ENCODE results near the gene FAM171A1.
A peak's percentile ranks its signal among the peaks of the same experiment; 100 is the strongest.
"Not testable (repeated sequence)": the region's sequence is repeated elsewhere in the genome, so short reads cannot be mapped to it uniquely, and the experiment has no call there.

The FAM171A1 gene

DNA sequence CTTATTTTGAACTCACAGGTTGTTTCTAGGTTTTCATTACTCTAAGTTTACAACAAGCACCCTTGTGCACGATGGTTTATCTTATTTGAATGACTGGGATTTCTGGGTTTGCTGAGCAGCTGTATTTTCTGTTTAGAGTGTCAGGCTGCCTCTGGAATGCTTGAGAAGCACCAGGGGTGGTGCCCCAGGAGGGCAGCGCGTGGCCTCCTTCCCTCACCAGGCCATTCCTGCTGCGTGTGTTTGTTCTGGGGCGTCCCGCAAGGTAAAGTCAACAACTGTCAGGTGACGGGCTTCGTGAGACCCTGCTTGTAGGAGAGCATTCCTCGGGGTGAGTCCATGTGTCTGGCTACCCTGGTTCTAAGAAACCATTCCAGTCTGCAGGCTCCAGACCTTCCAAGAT lies 54.9 kb downstream of the FAM171A1 start:
- no peak for DNase-seq

DNA sequence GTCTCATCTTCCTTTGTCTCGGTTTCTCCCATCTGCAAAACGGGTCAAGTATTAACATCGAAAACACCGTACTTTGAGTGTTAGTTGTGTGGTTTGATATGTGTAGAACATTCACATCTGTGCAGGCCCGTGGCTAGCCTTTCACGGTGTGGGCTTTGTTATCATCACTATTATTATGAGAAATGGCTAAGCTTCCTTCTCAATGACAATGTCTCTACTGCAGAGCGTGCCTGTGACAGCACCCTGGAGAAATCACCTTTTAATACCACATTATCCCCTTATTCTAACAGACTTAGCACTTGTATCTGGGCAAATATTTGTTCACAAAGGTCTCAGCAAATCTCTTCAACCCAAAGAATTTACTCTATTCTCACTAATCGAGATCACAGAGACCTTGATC lies 55.8 kb downstream of the FAM171A1 start:
- no peak for DNase-seq

DNA sequence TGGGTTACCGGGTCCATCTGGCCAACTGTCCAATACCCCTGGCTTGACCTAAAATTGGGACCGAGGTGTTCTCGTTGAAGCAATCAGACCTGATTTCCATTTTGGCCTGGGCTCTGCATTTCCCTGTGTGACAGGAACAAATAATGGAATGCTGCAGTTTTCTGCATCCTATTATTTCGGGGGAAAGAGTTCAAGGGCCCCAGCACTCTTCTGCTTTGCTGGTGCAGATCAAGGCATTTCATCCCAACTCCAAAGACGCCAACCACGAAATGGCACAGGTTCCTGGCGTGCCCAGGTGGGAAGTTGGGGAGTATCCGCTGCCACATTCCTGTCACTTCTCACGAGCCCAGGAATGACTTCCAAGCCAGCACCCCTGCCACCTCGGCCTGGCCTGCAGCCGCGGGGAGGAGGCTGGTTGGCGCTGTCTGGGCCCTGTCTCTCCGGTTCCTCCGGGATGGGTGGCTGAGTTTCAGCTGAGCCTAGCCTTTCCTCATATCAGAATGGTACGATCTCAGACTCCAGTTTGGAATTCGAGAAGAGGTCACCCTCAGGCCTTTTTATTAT lies 56.5 kb downstream of the FAM171A1 start:
- DNase-seq, result peak in 2 of 14 donors; percentile 41 to 85

DNA sequence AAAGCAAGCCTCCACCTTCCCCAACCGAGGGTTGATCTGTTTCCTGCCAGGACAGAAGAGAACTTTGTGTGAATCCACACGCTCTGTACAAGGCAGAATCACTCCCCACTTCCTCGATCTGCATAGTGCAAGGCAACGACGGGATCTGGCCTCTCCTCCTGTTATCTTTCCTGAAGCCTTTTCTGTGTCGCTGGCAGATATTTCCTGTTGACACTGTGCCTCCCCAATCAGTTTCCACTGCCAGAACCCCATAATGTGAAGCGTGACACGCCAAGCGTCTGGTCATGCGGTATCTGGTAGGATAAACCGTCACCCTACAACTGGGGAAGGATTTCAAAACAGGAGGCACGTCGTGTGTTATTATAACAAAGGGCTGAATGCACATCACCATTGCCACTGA lies 57.2 kb downstream of the FAM171A1 start:
- DNase-seq, result peak in 12 of 14 donors; percentile 32 to 84 (median 58)

DNA sequence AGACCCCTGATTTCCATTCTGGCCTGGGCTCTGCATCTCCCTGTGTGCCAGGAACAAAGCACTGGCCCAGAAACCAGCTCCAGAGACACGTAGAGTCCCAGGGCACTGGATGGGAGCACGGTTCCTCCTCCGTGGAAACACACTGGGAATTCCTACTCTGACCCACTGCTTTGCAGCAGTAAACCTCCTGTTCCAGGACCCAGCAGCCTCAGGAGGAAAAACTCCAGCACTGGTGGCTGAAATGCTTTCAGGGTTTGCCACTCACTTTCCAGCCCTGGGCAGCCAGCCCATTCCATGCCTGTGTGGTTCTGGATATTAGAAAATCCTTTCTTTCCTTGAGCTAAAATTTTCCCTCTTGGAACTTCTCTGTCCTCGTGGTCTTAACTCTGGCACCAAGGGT lies 58.0 kb downstream of the FAM171A1 start:
- peak in 10 of 14 donors; percentile 23 to 70 (median 62) for DNase-seq

DNA sequence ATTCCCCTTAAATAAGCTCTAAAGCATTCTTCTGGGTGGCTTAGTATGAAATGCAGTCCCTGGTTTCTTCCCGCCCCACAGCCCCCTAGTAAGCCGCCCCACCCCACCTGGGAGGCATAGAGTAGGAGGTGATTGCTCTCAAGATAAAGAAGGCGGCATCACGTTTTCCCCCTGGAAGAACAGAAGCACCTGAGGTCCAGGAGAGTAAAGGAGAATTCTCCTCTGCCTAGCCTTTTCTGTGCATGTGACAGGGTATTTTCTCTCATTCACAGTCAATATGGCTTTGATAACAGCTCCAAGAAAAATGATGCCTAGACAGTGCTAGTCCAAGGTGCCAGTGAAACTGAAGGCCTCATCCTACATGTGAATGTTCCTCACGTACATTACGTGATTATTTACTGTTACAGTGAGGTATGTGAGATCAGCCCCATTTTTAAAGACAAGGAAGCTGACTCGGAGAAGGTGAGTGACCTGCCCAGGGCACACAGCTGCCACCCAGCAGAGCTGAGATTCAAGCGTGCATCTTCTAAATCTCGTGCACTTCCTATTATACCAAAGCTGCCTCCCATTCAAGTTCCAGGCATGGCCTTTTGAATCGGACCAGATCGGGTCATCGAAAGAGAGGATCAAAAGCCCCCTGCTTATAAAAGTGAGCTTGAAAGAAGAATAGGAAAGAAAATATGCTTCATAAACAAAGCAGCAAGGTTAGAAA lies 59.4 kb downstream of the FAM171A1 start:
- DNase-seq, result no peak

DNA sequence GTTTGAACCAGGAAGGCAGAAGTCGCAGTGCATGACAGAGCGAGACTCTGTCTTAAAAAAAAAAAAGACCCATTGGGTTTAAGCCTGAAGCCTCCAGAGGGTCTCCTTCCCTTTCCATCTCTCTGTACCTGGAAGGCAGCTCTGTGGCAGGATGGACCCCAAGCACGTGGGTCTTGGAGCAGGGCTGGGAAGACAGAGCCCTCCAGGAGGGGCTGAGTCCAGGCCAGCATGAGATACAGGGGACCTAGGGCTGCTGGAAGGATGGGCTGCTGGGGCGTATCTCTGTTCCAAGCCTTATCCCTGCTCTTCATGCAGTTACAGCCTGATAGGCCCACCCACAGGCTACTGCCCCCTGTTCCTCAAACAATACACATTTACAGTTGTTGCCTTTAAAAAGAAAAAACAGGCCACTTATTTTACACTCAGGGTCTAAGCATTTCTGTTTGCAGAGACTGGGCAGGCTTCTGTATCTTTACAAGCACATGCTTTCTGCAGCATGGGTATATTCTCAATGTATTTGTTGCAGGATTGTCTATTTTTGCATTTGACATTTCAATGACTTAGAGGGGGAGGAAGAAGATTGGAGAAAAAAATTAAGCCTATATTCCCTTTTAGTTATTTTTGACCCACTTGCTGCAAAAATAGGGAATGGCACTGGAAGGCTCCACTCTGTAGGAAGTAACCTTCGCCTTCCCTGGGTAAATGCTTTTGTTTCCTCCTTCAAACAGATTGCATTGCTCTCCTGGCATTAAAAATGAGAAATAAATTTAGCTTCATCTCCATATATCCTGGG lies 60.1 kb downstream of the FAM171A1 start:
- DNase-seq, result no peak

DNA sequence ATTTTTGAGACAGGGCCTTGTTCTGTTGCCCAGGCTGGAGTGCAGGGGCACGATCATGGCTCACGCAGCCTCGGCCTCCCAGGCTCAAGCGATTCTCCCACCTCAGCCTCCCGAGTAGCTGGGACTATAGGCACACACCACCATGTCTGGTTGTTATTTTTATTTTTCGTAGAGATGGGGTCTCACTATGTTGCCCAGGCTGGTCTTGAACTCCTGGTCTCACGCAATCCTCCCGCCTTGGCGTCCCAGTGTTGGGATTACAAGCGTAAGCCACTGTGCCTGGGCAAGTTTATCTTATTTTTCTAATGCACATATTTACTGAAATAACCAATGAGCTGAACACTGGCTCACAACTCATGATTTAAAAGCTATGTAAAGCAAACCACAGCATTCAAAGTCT lies 61.9 kb downstream of the FAM171A1 start:
- DNase-seq, result no peak

DNA sequence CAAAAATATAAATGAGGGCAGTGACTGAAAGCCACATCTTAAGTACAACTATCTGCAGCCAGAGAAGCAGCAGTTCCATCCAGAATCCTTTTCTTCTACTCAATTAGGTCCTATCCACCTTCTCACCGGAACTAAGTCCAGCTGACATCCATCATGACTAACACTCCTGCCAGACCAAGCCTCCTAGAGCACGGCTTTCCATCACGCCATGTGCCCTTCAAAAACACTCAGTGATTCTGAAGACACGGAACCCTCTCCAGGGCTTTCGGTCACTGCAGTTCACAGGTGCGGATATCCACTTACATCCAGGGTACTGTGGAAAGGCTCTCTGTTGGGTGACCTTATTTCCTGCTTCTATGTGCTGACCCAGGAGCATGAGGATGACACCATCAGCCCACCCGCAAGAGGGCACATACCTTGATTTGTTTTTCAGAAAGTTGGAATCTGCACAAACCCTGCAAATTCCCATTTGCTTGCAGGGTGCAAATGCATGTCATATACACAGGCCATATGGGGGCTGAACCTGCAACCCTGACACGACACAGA lies 64.3 kb downstream of the FAM171A1 start:
- no peak for DNase-seq

DNA sequence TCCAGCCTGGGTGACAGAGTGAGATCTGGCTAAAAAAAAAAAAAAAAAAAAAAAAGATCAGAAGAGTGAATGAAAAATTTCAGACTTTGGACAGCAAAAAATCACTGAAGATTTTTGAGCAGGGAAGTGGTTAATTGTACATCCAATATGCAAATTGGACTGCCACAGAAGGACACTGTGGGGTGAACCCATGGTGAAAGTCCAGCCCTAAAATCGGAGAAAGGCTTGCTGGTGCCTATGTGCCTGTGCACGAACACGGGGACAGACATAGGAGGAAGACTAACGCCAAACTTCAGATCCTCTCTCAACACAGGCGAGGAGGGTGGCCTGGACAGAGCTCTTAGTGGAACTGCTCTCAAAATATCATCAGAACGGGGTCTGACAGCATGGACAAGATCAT lies 65.5 kb downstream of the FAM171A1 start:
- no peak for DNase-seq

DNA sequence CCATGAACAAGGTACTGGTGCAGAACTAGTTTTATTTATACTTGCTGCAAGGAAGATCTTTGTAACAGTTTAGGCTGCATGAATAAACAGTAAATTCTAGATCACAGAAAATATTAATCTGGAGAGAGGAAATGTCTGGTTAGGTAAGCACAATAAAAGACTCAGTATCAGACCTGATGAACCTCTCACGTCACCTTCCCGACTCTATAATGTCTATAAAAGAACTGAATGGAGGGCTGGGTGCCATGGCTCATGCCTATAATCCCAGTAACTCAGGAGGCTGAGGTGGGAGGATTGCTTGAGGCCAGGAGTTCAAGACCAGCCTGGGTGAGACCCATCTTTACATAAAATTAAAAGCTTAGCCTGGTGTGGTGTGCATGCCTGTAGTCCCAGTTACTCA lies 65.9 kb downstream of the FAM171A1 start:
- no peak for DNase-seq

DNA sequence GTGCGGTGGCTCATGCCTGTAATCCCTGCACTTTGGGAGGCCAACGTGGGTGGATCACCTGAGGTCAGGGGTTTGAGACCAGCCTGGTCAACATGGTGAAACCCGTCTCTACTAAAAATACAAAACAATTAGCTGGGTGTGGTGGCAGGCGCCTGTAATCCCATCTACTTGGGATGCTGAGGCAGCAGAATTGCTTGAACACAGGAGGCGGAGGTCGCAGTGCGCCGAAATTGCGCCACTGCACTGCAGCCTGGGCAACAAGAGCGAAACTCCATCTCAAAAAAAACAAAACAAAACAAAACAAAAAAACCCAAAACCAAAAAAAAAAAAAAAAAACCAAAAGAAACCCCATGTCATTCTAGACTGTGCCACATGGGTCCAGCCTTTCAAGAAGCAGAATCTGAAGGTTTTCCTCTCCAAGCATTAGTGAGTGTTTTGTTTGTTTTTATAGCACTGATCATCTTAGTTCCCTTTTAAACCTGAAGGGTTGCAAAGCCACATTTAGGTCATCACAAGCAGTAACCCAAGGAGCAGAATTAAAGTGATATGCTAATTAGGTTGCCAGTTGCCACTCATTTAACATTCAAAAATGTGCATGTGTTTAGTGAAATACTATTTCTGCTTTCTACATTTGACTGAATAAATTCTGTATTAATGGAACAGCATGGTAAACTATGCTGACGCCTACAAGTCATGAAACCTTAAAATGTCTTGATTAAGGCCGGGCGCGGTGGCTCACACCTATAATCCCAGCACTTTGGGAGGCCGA lies 68.7 kb downstream of the FAM171A1 start:
- DNase-seq, result not testable (repeated sequence)

DNA sequence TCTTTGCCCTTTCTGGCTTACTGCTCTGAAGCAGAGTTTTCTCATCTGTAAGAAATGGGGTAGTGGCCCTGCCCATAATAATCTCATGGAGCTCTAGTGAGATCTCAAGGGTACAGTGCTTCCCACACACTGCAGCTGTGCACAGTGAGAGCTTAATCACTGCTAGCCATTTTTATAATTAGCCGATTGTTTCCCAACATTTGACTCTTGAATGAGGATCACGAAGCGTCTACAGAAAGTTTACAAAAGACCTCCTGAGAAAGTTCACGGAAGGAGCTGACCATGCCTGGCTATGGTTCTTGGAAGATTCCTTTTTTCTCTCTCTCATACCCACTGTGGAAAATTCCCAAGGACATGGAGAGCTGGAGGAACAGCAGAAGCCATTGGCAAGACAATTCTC lies 70.4 kb downstream of the FAM171A1 start:
- no peak for DNase-seq

DNA sequence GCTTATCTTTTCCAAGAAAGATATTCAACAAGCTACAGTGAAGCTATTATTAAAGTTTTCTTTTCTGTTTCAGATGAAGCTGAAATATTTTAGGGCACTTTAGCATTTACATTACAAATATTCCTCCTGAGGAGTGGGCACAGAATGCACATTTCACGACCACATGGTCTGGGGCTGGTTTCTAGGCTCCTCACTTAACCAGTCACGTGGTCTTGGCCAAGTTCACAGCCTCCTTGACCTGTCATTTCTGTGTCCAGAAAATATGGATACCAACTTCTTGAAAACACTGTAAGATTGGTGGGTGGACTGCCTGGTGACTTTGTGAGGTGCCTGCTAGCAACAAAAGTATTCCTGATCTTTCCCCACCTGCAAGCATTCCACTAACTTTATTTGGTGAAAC lies 70.9 kb downstream of the FAM171A1 start:
- DNase-seq, result no peak

DNA sequence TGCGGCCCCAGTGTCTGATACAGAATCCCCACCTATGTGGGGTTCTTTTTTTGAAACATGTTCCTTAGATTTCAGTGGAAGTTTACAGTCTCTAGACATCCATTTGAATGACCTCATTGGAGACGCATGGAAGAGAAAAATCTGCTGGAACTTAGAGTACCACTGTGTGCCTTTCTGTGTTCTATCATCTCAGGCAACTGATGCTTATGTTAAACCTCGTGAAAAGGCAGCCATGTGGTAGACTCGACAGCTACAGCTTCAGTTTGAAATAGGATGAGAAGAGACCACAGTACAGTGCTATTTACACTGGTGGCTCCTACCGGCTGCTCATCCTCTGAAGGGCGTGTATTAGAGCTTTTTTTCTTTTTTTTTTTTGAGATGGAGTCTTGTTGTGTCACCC lies 74.4 kb downstream of the FAM171A1 start:
- DNase-seq, result no peak

DNA sequence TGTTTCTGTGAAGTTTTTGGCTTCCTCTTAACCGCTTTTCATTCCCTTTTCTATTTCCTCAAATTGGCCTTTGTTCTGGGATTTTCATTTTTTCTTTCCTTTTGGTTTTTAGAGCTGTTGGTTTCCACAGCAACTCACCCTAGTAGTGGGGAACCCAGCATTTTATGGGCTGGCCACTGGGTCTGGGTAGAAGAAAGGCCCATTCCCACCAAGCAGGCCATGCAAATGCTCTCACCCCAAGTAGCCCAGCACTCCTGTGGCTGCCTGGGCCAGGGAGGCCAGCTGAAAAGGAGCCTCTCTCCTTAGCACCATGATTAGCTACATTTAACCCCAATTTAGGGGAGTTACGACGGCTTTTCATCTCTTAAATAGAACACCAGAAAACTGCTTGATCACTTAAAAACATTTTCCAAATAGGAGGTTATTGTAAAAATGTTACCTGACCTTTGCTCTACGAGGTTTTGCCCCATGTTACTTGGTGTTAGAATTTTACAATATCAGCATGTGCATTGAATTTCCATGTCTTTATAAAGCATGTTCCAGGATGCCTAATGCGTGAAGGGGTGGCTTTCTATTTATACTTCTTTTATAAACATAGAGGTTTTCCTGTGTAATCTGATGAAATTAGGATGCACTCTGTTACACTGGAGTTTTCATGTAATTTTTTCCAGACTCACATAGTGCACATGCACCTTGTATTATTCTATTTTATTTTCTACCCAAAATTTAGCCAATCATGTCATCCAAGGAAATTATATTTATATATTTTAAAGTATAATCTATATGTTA lies 75.4 kb downstream of the FAM171A1 start:
- DNase-seq, result peak in 2 of 14 donors; percentile 13 to 23

DNA sequence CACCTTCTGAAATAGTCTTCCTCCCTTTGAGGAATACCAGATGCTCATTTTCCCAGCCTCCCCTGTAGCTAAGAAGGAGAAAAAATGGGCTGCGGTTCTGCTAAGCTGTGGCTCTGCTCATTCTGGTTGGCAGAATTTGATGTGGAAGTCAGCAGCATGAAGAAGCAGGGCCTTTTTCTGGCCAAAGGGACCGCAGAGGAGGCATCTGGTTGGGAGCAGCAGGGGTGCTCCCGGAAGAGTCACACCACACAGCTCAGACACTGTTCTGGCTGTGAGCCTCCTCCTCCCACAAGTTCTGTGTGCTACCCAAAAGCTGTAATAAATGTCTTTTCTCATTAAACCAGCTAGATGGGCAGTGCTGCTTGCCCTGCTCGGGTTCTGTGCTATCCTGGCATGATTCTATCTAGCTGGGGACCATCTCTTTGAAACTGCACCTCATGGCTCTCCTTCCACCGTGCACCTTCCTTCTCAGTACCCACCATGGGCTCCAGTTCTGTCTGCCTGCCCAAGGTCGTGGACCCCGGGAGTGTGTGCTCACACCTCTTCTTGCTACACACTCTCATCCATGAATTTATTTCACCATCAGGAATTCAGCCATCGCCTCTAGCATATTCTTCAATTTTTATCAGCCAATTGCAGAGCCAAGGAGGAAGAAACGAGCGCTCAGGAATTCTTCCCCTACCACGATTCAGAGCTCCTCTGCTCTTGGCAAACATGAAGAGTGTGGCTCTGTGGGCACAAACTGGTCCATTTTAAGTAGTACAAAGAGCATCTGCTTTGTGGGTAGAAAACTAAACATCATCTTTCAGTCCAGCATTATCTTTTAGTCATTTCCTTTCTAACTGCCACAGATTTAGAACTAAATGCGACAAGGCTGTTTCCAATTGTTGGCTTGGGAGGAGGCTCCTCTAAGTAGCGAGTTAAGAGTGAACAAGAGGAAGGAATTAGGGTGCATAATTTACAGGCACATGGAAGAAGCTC lies 76.9 kb downstream of the FAM171A1 start:
- DNase-seq, result peak in 9 of 14 donors; percentile 32 to 70 (median 53)

DNA sequence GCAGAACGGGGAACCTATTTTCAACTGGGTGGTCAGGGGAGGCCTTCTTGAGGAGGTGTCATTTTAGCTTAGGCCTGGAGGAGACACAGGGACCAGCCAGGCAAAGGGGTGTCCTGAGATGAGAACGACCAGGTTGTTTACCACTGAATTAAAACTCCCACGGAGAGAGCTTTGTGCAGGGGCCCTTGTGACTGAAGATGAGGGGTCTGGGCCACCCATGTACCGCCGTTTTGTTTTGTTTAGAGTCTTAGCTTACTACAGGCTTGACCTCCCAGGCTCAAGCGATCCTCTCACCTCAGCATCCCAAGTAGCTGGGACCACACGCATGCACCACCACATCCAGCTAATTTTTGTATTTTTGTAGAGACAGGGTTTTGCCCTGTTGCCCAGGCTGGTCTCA lies 80.4 kb downstream of the FAM171A1 start:
- DNase-seq, result no peak

DNA sequence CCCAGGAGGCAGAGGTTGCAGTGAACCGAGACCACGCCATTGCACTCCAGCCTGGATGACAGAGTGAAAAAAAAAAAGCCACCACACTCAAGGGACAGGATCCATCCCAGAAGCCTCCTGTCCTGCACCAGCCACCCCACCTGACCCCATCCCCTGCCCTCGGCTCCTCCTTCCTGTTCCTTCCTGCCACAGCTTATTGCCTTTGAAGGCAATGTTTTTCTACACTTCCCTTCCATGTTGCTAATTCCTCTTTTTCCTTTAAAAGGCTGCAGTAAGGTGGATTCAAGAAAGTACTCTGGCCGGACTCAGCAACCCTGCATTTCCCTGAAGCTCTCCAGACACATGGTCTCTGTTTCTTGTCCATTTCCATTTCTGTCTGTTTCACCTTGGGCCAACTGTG lies 80.9 kb downstream of the FAM171A1 start:
- DNase-seq, result no peak

DNA sequence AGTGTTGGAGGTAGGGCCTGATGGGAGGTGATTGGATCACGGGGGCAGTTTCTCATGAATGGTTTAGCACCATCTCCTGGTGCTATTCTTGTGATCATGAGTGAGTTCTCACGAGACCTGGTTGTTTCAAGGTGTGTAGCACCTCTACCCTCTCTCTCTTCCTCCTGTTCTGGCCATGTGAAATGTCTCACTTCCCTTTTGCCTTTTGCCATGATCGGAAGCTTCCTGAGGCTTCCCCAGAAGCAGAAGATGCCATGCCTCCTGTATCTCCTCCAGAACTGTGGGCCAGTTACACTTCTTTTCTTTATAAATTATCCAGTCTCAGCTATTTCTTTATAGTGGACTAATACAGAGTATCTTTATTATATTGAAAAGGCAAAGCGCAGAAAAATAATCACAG lies 90.1 kb downstream of the FAM171A1 start:
- no peak for DNase-seq

DNA sequence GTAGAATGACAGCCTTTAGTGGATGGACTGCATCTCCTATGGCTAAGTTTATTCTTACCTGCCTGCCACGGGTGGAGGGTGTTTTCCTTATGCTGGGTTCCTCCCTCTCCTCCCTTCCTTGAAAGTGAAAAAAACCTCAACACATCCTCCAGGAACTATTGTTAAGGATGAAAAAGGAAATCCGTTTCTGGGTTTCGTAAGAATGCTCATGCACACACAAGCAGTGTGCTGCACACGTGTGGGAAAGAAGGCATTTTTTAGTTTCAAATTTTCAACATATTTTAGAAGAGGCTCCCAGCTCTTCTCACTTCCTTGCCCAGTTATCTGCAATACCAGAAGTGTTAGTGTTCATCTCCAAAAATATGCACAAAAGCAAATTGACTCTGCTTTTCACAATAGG lies 90.6 kb downstream of the FAM171A1 start:
- no peak for DNase-seq

Measured in C1 segment of cervical spinal cord (tissue), 14 donors.